NCI-H2029 (cell line): ENCODE results near the gene RAF1.
"Not testable (repeated sequence)": the region's sequence is repeated elsewhere in the genome, so short reads cannot be mapped to it uniquely, and the experiment has no call there.

ENCODE experiments used
- DNase-seq: peaks from one replicate; lab custom pipeline; 2025; lab: John Stamatoyannopoulos, UW

Gene RAF1

DNA sequence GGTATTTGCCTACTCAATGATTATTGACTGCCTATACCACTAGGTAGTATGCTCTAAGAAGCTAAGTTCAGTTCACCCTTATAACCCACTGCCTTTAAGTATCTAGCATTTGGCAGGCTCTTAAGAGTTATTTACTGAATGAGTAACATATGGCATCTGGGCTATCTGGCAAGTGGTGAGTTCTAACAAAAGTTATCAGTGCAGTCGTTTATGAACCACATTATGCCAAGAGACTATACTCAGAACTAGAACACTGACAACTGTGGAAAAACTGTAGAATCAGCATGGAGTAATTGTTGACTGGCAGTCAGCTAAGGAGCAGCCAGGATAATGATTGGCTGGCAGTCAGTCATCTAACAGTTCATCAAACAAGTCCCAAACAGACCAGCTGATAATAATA, 25.8 kb downstream of the RAF1 start:
- no peak for DNase-seq

DNA sequence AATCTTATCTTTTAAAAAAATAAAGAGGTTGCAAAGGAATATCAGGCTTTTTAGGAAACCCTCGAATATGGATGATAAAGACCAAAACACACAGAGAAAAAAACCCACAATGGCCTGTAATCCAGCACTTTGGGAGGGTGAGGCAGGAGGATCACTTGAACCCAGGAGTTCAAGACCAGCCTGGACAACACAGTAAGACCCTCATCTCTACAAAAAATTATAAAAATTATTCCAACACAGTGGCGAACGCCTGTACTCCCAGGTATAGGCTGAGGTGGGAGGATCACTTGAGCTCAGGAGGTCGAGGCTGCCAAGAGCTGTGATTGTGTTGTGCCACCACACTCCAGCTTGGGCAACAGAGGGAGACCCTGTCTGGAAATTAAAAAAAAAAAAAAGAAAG, 30.8 kb downstream of the RAF1 start:
- no peak for DNase-seq

DNA sequence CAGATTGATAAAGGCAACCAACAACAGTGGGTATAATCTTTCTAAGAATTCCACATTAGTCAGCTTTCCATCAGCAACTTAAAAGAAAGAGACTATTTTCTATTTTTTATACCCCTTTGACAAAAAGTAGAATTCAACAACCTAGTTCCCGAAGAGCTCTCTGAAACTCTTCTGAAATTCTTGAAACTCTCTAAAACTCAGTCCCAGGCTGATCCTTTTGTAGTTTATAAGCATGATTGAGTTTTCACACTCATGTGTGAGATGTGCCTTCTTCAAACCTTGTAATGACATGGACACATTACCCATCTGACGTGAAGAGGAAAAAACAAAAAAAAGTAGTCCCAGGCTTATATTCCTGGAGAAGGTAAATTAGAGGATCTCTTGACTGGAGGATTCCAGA, 31.4 kb downstream of the RAF1 start:
- no peak for DNase-seq

DNA sequence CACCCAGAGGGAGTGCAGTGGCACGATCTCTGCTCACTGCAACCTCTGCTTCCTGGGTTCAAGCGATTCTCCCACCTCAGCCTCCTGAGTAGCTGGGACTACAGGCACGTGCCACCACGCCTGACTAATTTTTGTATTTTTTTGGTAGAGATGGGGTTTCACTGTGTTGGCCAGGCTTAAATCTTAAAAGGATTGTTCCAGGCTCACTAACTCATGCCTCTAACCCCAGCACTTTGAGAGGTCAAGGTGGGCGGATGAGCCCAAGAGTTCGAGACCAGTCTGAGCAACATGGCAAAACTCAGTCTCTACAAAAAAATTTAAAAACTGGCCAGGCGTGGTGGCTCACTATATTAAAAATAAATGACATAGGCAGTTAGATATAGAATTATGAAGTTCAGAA, 33.1 kb downstream of the RAF1 start:
- not testable (repeated sequence) for DNase-seq

DNA sequence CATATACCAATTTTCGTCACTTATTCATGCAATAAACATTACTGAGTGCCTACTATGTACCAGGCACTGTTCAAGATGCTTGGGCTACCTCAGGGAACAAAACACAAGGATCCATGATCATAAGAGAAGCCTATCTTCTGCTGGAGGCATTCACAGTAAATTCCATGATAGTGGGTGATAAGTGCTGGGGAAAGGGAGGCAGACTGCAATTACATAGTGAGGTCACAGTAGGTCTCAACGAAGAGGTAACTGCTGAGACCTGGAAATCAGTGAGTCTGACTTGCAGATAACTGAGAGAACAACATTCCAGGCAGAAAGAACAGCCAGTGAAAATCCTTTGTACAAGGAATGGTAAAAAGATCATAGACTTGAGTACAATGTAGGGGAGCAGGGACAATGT, 33.6 kb downstream of the RAF1 start:
- DNase-seq, result no peak

DNA sequence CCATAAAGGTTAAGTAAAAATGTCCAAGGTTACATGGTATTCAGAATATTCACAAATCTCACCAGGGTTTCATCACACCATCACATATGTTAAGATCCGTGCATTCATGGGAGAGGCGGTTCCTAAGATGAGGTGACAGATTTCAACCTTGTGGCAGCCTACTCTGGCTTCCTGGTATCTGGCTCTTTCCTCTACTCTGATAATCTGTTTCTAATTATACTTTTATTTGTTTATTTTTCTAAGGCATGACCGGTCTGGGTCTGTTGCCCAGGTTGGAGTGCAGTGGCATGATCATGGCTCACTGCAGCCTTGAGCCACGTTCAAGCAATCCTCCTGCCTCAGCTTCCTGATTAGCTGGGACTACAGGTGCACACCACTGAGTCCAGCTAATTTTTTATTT, 34.4 kb downstream of the RAF1 start:
- peak; percentile 73 for DNase-seq

DNA sequence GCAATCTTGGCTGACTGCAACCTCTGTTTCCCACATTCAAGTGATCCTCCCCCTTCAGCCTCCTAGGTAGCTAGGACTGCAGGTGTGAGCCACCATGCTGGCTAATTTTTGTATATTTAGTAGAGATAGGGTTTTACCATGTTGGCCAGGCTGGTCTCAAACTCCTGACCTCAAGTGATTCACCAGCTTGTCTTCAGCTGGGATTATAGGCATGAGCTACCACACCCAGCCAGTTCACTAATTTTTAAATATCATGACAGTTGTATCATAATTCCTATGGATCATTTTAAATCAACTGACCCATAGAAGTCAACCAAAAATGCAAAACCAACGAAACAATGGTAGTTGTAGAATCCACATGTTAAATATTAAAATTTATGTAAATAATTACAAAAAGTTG, 35.1 kb downstream of the RAF1 start:
- no peak for DNase-seq

DNA sequence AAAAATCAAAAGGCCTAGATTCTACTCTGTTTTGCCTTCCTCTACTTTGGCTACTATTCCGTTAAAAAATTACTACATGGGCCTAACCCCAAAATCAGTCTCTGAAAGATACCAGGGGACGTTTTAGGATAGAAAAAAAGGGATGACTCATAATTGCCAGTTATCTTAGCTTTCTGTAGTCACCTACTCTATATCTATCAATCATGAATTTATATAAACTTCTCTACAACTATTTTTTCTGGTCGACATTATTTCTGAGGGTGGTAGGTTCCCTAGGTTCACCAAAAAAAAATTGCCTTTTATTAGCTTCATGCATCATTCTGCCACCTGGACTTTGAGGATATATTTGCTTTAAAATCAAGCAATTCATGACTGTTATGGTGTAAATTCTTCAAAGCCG, 36.5 kb downstream of the RAF1 start:
- no peak for DNase-seq

DNA sequence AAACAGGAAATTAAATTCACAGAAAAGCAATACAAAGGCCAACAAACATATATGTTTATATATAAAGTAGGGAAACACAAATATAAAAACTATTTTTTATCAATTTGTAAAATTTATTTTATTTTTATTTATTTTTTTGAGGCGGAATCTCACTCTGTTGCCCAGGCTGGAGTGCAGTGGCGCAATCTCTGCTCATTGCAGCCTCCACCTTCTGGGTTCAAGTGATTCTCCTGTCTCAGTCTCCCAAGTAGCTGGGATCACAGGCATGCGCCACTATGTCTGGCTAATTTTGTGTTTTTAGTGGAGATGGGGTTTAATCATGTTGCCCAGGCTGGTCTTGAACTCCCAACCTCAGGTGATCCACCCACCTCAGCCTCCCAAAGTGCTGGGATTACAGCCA, 39.0 kb downstream of the RAF1 start:
- not testable (repeated sequence) for DNase-seq

DNA sequence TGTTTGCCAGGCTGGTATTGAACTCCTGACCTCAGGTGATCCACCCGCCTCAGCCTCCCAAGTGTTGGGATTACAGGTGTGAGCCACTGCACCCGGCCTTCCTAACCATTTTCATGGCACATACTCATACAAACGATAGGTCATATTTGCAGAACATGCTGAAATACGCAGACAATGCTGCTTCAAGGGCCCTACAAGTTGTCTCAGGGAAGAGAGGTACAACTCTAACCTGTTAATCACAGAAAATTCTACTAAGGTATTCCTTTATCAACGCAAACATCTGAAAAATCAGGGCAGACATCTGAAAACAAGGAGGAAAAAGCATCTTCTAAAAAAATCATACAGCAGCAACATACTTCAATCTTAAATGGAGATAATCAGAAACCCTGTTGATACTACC, 39.9 kb downstream of the RAF1 start:
- DNase-seq, result no peak

DNA sequence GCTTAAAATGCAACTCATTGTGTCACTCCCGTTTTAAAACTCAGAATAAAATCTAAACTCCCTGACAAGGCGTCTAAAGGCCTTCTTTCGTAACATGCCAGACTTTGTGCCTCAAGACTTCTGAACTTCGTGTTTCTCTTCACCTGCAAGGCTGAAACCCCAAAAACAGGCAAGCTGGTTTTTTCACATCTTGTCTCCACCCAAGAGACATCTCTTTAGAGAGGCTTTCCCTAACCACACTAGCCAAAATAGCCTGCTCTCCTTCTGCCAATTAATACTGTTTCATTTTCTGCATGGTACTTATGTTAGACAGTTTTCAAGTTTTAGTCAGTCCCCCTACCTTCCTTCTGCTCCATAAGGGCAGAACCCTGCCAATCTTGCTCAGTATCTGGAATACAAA, 41.6 kb downstream of the RAF1 start:
- no peak for DNase-seq

DNA sequence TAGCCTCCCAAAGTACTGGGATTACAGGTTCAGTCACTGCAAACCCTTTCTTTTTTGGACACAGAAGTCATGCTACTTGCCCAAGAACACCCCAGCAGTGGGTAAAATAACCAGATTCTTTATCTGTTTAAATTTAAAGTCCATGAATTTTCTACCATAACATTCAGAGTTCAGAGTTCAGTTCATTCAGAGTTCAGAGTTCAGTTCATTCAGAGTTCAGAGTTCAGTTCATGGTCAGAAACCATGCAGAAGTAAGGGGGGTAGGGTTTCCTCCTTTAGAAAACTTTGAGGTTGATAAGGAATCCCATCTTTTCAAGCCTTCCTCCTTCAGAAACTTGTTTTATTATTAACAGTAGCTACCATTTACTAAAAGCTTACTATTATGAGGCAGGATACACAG, 43.2 kb downstream of the RAF1 start:
- DNase-seq, result no peak

DNA sequence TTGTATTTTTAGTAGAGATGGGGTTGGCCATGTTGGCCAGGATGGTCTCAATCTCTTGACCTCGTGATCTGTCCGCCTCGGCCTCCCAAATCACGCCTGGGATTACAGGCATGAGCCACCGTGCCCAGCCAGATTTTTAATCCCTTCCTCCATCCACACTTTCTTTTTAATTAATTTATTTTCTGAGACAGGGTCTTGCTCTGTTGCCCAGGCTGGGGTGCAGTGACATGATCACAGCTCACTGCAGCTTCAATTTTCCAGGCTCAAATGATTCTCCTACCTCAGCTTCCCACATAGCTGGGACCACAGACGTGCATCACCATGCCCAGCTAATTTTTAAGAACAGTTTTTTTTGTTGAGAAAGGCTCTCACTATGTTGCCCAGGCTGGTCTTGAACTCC, 43.6 kb downstream of the RAF1 start:
- DNase-seq, result no peak

DNA sequence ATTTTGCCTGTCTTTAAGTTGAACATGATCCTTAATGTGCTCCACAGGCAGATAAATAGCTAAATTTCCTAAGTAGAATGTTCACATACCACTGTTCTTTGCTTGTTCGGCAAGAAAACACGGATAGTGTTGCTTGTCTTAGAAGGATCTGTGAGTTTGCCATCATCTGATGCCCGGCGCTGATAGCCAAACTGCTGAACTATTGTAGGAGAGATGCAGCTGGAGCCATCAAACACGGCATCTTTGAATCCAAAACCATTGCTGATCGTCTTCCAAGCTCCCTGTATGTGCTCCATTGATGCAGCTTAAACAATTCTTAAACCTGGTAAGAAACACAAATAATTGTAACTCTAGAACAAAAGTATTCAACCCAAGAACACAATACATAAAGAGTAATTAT, 45.5 kb downstream of the RAF1 start:
- DNase-seq, result no peak

DNA sequence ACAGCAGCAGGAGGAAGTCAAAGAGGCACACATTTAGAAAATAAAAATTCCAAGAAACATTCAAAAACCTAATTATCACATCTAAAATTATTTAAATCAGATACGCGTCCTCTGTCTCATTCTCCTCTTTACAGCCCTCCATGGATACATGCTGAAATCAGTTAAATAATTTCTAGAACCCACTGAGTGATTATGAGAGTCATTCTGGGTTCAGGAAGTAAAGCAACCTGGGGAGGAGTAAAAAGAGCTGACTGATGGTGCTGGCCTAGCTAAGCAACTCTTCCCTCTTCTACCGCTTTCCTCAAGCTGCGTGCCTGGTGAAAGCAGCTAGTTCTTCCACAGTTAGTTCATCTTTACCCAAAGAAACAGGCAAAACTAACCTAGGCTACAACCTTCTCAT, 48.7 kb downstream of the RAF1 start:
- no peak for DNase-seq

DNA sequence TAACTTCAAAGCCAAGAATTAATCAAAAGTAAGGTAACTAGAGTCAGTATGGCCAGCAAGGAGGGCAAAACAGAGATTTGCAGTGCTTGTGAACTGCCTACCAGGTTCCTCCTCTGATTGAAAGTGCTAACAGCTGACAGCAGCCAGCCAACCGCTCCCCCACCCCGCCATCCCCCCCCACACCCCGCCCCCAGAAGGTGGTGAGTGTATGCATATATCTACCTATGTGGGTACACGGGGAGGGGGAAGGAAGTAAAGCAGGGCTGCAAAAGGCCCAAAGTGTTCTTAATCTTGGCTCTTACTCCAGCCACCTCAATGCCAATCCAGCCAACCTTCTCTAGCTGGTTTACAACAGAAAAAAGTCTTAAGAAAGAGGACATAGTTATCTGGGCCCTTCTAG, 50.7 kb downstream of the RAF1 start:
- no peak for DNase-seq

DNA sequence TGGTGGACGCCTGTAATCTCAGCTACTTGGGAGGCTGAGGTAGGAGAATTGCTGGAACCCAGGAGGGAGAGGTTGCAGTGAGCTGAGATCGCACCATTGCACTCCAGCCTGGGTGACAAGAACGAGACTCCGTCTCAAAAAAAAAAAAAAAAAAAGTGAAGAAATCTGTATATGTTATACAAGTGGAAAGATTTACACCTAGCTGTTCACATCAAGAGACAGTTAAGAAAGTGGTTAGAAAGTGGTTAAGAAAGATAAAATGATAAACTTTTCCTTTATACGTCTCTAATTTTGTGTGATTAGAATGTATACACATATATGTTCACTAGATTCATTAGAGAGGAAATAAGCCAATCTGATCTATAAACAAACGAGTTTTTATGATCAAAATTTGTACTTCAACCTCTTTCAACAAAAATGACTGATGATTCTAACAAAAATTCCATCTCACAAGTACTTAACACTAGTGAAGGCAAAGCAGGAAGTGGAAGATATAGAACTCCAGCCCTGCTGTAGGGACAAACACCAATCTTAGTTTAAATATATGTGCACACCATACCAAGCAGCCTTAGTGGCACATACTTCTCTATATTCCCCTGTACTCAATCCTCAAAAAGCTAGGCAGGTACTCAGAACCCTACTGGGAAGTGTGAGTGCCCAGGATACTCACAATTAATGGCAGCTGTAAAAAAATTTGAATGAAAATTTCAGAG, 51.2 kb downstream of the RAF1 start:
- DNase-seq, result no peak

DNA sequence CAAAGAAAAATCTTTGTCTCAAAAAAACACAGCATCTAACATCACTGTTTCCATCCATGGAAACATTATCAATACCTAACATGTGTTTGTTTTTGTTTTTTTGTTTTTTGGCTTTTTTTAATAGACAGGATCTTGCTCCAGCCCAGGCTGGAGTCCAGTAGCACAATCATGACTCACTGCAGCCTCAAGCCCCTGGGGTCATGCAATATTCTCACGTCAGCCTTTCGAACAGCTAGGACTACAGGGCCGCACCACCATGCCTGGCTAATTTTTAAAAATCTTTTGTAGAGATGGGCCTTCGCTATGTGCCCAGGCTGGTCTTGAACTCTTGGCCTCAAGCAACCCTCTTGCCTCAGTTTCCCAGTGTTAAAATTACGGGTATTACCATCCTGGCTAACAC, 52.8 kb downstream of the RAF1 start:
- DNase-seq, result no peak

DNA sequence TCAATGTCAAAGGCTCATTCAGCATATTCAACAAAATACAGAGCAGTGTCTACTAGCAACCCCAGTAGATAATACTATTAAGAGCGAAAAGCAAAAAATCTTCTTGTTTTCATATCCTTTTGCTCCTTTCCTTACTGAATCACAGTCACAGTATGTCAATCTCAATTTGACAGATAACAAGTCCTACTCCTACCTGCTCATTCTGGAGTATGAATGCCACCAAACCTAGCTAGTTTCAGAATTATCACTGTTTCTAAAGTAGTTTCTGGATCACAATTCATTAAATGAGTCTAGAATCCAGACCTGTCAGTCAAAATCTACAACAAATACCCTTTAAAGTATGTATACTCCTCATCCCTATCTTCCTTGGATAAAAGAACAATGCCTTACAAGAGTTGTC, 55.5 kb downstream of the RAF1 start:
- no peak for DNase-seq

DNA sequence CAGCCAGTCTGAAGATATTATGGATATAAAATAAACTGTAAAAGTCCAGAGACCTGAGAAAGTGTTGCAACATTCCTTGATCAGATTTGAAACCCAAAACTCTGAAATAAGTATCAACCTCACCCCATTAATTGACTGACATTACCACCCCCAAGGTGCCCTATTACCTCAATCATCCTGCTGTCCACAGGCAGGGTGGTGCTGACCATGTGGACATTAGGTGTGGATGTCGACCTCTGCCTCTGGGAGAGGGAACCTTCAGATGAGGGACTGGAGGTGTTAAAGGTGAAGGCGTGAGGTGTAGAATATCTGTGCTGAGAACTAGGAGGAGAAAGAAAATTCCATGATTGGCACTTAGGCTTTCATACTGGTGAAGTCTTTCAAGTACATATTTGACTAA, 59.9 kb downstream of the RAF1 start:
- no peak for DNase-seq

DNA sequence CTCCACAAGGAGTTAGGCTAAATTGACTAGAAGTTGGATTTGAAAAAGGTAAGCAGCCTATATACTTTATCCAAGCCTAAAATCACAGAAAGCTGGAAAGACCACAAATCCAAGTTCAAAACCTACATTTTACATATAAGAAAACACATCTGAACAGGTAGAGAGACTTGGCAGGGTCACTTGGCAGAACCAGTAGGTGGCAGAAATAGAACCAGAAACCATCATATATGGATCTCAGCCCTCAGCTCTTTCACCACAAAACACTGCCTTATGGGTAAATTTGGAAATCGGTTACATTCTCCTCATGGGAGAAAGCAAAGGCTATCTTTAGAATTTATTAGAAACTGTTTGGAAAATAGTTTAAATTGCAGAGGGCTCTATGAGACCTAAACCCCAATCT, 62.8 kb downstream of the RAF1 start:
- DNase-seq, result no peak

DNA sequence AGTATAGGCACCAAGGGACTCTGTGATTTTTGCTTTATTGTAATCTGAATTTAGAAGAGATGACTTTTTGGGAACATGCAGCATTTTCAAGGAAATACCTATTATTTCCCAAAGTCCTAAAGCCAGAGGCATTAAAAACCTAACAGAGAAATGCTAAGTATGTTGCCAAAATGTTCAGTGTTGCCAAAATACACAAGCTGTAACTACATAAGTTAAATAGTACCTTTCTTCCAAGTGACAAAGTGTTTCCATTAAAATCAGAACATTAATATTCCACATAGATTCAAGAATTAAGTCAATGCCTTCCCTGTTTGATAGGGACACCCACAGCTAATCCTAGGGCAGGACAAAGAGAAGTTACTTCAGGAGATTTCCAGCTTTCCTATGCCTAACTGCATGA, 65.0 kb downstream of the RAF1 start:
- DNase-seq, result no peak

DNA sequence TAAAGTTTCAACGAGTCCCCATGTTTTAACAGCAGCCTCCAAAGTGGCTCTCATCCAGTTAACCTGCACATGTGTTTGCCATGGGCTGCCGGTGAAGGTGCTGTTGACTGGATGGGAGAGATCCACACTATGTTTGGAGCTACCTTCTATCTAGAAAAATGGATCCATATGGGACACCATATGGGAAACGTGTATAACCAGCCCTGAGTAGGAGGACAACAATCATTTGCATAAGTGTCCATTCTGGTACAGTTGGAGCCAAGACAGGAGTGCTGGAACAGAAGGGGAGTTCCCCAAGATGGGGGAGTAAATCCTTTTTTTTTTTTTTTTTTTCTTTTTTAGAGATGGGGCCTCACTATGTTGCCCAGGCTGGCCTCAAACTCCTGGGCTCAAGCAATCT, 70.4 kb downstream of the RAF1 start:
- no peak for DNase-seq

DNA sequence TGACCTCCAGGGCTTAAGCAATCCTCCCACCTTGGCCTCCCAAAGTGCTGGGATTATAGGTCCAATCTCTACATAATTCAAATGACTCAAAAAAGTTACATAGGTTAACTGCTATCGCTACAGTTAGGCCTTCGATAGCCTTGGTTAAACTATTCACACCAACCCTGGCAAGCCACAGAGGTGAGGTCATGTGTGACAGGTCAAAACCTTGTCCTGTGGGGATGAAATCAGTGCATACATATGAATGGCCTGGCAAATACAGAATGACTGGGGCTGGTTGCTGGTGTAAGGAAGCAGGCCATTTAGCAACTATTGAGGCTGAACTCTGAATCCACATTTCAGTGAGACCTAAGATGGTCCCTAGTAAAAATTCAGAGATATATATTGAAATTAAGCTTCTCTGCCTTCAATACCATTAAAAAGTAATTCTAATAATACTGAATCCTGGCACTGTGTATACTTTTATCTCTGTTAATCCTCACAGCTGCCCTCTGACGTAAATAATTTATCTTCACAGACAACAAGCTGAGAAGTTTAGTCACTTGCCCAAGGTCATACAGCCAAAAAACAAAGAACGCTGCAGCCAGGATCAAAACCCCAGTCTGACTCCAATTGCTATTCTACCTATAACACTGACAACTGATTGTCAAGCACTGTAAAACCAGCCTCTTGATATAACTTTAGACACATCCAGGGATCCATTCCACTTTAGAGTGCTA, 71.8 kb downstream of the RAF1 start:
- DNase-seq, result no peak
